ENCODE results near the gene LCA5L.

DNA sequence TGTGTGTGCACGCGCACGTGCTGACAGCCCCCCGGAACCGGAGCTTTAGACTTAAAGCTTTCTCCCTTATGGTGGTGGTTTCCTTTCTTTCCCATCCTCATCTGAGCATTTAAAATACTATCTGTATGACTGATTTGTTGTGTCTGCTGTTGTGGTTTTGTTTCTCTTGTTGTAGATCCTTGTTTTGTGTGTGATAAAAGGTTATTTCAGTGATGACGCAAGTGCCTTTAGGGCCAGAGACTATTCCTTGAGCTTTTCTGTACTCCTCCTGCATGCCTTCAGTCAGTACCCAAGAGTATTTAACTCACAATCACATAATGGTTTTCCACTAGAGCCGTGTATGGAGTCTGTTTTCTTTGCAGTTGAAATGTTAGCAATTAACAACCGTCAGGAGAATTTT, 45.4 kb downstream of the LCA5L start:
- no peak for TF ChIP-seq GATA2 (IDR thresholded peaks at IDR 0.05; ENCODE audit: low read depth, low read length)
- no peak for TF ChIP-seq GATA3 (IDR thresholded peaks at IDR 0.05; ENCODE audit: low read depth, low read length)
